HG03196 (cell line): ENCODE data around the gene MEX3B.
"Not testable (repeated sequence)": the region's sequence is repeated elsewhere in the genome, so short reads cannot be mapped to it uniquely, and the experiment has no call there.

Source experiments
- ATAC-seq: cut with Tn5 transposase; IDR thresholded peaks from one replicate; pipeline ENCODE4 v1.9.1; 2021; ENCODE audit not compliant: unreplicated experiment

The MEX3B gene

DNA sequence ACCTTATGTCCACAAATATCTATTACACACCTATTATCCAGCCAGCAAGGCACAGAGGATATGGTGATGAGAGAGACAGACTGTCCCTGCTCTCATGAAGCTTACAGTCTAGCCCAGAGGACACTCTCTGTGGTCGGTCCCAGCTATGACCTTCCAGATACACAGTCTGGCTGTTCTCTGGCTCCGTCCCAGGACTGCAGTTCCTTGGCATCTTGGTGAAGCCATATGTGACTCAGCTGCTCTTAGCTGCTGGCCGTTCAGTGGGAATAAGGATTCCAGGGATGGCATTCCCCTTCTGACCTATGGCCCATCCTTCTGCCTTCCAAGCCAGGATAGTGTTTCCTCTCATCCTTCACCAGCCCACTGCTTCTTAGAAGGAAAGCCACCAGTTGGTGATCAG lies 30.8 kb downstream of the MEX3B start:
- ATAC-seq = no peak

DNA sequence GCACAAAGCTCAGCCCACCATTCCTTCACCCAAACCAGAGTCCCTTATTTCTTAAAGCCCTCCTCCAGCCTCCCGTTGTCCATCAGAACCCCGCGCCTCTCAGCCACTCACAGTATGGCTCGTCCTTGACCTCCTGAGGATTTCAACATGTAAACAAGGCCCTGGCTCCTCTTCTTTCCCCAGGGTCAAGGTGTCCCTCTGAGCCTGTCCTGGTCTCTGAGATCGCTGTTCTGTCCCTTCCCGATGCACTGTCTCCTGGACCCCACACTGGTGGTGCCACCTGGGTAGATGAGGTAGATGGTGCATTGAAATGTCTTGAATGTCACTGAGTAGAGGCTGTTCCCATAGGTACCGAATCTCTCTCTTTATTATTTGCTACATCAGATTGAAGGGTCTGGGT lies 32.9 kb downstream of the MEX3B start:
- no peak for ATAC-seq

DNA sequence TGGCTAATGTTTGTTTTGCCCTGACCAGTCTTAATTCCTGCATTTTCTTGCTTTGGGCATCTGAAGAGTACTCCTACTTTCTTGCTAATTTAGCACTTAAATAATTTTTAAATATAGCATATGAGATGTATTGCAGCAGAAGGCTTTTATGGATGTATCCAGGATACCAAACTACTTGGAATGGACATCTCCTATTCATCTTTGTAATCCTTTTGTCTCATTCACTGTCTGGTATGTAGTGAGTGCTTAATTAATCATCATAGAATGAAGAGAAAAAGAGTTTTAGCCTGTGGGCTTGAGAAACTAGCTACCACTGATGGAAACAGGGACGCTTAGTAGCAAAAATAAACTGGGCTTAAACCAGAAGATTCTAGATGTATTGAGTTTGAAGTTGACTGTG lies 40.6 kb downstream of the MEX3B start:
- no peak for ATAC-seq

DNA sequence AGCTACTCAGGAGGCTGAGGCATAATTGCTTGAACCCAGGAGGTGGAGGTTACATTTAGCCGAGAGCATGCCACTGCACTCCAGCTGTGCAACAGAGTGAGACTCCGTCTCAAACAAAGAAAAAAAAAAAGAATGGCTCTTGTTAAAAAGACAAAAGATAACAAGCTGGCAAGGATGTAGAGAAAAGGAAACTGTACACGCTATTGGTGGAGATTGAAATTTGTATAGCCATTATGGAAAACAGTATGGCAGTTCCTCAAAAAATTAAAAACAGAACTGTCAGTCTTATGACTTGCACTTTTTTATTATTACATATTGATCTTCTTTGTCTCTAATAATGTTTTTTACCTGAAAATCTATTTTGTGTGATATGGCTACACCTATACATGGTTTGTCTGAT lies 41.9 kb downstream of the MEX3B start:
- no peak for ATAC-seq

DNA sequence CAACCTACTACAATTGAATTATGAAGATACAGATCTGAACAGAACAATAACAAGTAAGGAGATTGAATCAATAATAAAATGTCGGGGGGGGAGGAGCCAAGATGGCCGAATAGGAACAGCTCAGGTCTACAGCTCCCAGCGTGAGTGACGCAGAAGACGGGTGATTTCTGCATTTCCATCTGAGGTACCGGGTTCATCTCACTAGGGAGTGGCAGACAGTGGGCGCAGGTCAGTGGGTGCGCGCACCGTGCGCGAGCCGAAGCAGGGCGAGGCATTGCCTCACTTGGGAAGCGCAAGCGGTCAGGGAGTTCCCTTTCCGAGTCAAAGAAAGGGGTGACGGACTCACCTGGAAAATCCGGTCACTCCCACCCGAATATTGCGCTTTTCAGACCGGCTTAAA lies 50.7 kb downstream of the MEX3B start:
- not testable (repeated sequence) for ATAC-seq

DNA sequence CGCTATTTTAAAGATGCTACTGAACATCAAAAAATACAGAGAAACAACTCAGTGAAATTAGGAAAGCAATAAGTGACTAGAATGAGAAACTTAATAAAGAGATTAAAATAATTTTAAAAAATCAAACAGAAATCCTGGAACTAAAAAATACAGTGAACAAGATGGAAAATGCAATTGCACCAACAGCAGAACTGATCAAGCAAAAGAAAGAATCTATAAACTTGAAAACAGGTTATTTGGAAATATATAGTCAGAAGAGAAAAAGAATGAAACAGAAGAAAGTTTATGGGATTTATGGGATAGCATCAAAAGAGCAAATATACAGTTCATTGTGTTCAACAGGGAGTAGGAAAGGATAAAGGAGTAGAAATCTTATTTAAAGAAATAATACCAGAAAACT lies 53.3 kb downstream of the MEX3B start:
- no peak for ATAC-seq
